IMR-90 (cell line): ENCODE results near the gene TRIM6. TPM values are rescaled to one million over a fixed set of nuclear protein-coding genes. Genes with fewer than 3 reads are reported as not detected.

Experiments
- ATAC-seq: fragments of 200-7000 bp; cut with Tn5 transposase; 2 replicates; pipeline ENCODE4 v1.9.1; 2020; ENCODE audit warnings: low read depth, mild to moderate bottlenecking, moderate library complexity
- BruUV-seq: library from RNA; stranded (reverse); fragments of 400-500 nt; replicated peaks from 2 replicates; lab custom pipeline; 2021; lab: Mats Ljungman, UMichigan
- CTCF ChIA-PET: fragments of 300-600 bp; formaldehyde crosslinking; extraction: SDS; loops from one replicate; lab custom pipeline; 2021; ENCODE audit warnings: antibody characterized with exemption; lab: Yijun Ruan, JAX
- POLR2A ChIA-PET: fragments of 300-600 bp; sonication (Branson Sonifier 250); formaldehyde crosslinking; loops from one replicate; lab custom pipeline; 2022; ENCODE audit warnings: antibody characterized with exemption; ENCODE audit not compliant: unreplicated experiment; lab: Charles Lee
- DNase-seq: peaks from one replicate; pipeline ENCODE4 v3.0.0; 2013
- H2AFZ ChIP-seq: replicated peaks from 2 replicates; pipeline ENCODE3; 2013; ENCODE audit warnings: low read length, mild to moderate bottlenecking; ENCODE audit not compliant: poor library complexity
- H2AK5ac ChIP-seq: 2 replicates; pipeline ENCODE4 v1.6.1; 2013; ENCODE audit warnings: low read depth, low read length, inconsistent platforms
- H2AK9ac ChIP-seq: replicated peaks from 2 replicates; pipeline ENCODE3; 2013; ENCODE audit warnings: mild to moderate bottlenecking, low read depth, low read length, moderate library complexity; ENCODE audit not compliant: poor library complexity
- H2BK120ac ChIP-seq: 2 replicates; pipeline ENCODE4 v1.6.1; 2013; ENCODE audit warnings: low read depth, low read length, inconsistent platforms
- H2BK15ac ChIP-seq: 3 replicates; pipeline ENCODE4 v1.6.1; 2013; ENCODE audit warnings: low read depth, low read length, inconsistent platforms
- H2BK20ac ChIP-seq: 2 replicates; pipeline ENCODE4 v1.6.1; 2013; ENCODE audit warnings: low read depth, mild to moderate bottlenecking, inconsistent platforms, low read length, moderate library complexity
- H2BK5ac ChIP-seq: 2 replicates; pipeline ENCODE4 v1.6.1; 2013; ENCODE audit warnings: mild to moderate bottlenecking, low read depth, low read length, inconsistent platforms; ENCODE audit not compliant: poor library complexity, severe bottlenecking
- H3K14ac ChIP-seq: replicated peaks from 2 replicates; pipeline ENCODE4 v1.6.1; 2013; ENCODE audit warnings: low read depth, low read length, inconsistent platforms
- H3K18ac ChIP-seq: 2 replicates; pipeline ENCODE4 v1.6.1; 2013; ENCODE audit warnings: low read depth, low read length, control low read depth
- H3K23ac ChIP-seq: 2 replicates; pipeline ENCODE4 v1.6.1; 2013; ENCODE audit warnings: low read depth, low read length, inconsistent platforms
- H3K27ac ChIP-seq: 2 replicates; pipeline ENCODE4 v1.5.1; 2013; ENCODE audit warnings: mild to moderate bottlenecking, control low read depth, low read length; ENCODE audit not compliant: insufficient read depth
- H3K27me3 ChIP-seq: 2 replicates; pipeline ENCODE4 v1.6.1; 2013; ENCODE audit warnings: low read length; ENCODE audit not compliant: control insufficient read depth, insufficient read depth
- H3K36me3 ChIP-seq: 2 replicates; pipeline ENCODE4 v1.6.1; 2013; ENCODE audit warnings: low read length, mixed read lengths; ENCODE audit not compliant: control insufficient read depth, insufficient read depth
- H3K4ac ChIP-seq: 2 replicates; pipeline ENCODE4 v1.6.1; 2013; ENCODE audit warnings: low read depth, low read length, inconsistent platforms
- H3K4me1 ChIP-seq: 2 replicates; pipeline ENCODE4 v1.6.1; 2013; ENCODE audit warnings: low read length, mixed read lengths; ENCODE audit not compliant: control insufficient read depth, insufficient read depth
- H3K4me2 ChIP-seq: 2 replicates; pipeline ENCODE4 v1.6.1; 2013; ENCODE audit warnings: low read depth, mild to moderate bottlenecking, control low read depth, low read length, moderate library complexity
- H3K4me3 ChIP-seq: 2 replicates; pipeline ENCODE4 v1.5.1; 2013; ENCODE audit warnings: low read depth, mild to moderate bottlenecking, control low read depth, low read length, moderate library complexity; ENCODE audit not compliant: insufficient read depth
- H3K56ac ChIP-seq: 2 replicates; pipeline ENCODE4 v1.6.1; 2013; ENCODE audit warnings: low read length, inconsistent platforms; ENCODE audit not compliant: insufficient read depth; ENCODE audit errors: extremely low read depth
- H3K79me1 ChIP-seq, 2 experiments: 2 replicates each; pipeline ENCODE4 v1.6.1; 2013; ENCODE audit warnings: low read length in 2 of 2, inconsistent platforms in 1 of 2, low read depth in 1 of 2
- H3K9ac ChIP-seq: 2 replicates; pipeline ENCODE4 v1.6.1; 2013; ENCODE audit warnings: low read depth, low read length, control low read depth
- H3K9me1 ChIP-seq: 2 replicates; pipeline ENCODE4 v1.6.1; 2013; ENCODE audit warnings: low read length, inconsistent platforms; ENCODE audit not compliant: insufficient read depth
- H3K9me3 ChIP-seq: 2 replicates; pipeline ENCODE4 v1.6.1; 2013; ENCODE audit warnings: low read length; ENCODE audit not compliant: control insufficient read depth, insufficient read depth
- H4K20me1 ChIP-seq: 2 replicates; pipeline ENCODE4 v1.6.1; 2013; ENCODE audit warnings: low read length, inconsistent platforms; ENCODE audit not compliant: insufficient read depth
- H4K5ac ChIP-seq: 2 replicates; pipeline ENCODE4 v1.6.1; 2013; ENCODE audit warnings: mild to moderate bottlenecking, low read depth, low read length, control low read depth
- H4K8ac ChIP-seq, 2 experiments: 2 replicates each; pipeline ENCODE4 v1.6.1; 2013; ENCODE audit warnings: low read depth in 2 of 2, low read length in 2 of 2, control low read depth in 1 of 2, inconsistent platforms in 1 of 2
- H4K91ac ChIP-seq: 2 replicates; pipeline ENCODE4 v1.6.1; 2013; ENCODE audit warnings: low read depth, low read length, inconsistent platforms; ENCODE audit not compliant: insufficient read depth
- FOS ChIP-seq: fragments of 150-350 bp; IDR thresholded peaks from 2 replicates; pipeline ENCODE4 v1.6.1; 2016; ENCODE audit warnings: low read depth, low read length
- RCOR1 ChIP-seq: IDR thresholded peaks from 2 replicates; pipeline ENCODE4 v1.6.1; 2012; ENCODE audit warnings: mild to moderate bottlenecking, low read length, improper control_type of control experiment; ENCODE audit not compliant: insufficient replicate concordance
- WGBS, 2 experiments: methylation state at CpG; one replicate each; pipeline versions ENCODE4 v1.1.5 to v1.1.7; 2013; ENCODE audit warnings: missing lambda C conversion rate in 2 of 2; ENCODE audit not compliant: insufficient read length in 1 of 2; ENCODE audit errors: extremely low coverage in 2 of 2; 5-methylcytosine and 5-hydroxymethylcytosine counted together
- dilution Hi-C: fragments of 300-500 bp; cut with HindIII; formaldehyde crosslinking; loops from one replicate; pipeline ENCODE4 v1.14.3; 2018; ENCODE audit warnings: low sequenced_read_pairs; ENCODE audit not compliant: unreplicated experiment
- in situ Hi-C: fragments of 300-500 bp; cut with MboI; formaldehyde crosslinking; loops from 3 replicates; pipeline ENCODE4 v1.14.3; 2019; ENCODE audit warnings: low sequenced_read_pairs, inconsistent platforms, mixed read lengths
- intact Hi-C: fragments of 100-400 bp; cut with micrococcal nuclease; formaldehyde crosslinking; loops from 2 replicates; pipeline ENCODE4 v1.10.0; 2022
- polyA plus RNA-seq, 3 experiments: library from polyadenylated mRNA; depleted of rRNA; stranded (reverse); fragments of >200 nt; gene quantifications; 2 replicates each; pipeline ENCODE4 v1.2.3, GENCODE V29; 2012; ENCODE audit warnings: low replicate concordance in 1 of 3
- total RNA-seq: library from RNA; depleted of rRNA; stranded (reverse); fragments of >200 nt; gene quantifications from 2 replicates; pipeline ENCODE4 v1.2.3, GENCODE V29; 2012

Gene TRIM6
- total and polyA plus RNA-seq, 2 of the 4 experiments (the other 2 are of a cell fraction) = 3.9 to 4.7 TPM

GRCh38 chr11:5557751-5558150, 38.7 kb upstream of the TRIM6 start:
- H4K5ac ChIP-seq = no peak overlapping the region
- intact Hi-C loops (no loop called here), in situ Hi-C loops (no loop called here), dilution Hi-C loops (no loop called here)
- H3K79me1 ChIP-seq = no peaks in the 10 kb centered on the region
- H3K14ac ChIP-seq = no peak overlapping the region
- H3K4me3 ChIP-seq = no peak overlapping the region
- no peak overlapping the region for H2BK5ac ChIP-seq
- H3K27me3 ChIP-seq = no peaks in the 10 kb centered on the region; the same call in 1 of the 2 replicates
- H4K8ac ChIP-seq = no peak overlapping the region
- H2AK5ac ChIP-seq = no peak overlapping the region
- ATAC-seq (no peak), DNase-seq (no peak)
- no peak overlapping the region for H2BK120ac ChIP-seq
- TF ChIP-seq RCOR1 = no peak
- TF ChIP-seq FOS = no peak
- H3K18ac ChIP-seq = no peak overlapping the region
- no peaks in the 10 kb centered on the region for H3K9me3 ChIP-seq
- no peaks in the 10 kb centered on the region for H3K4me1 ChIP-seq
- no peak overlapping the region for H2AK9ac ChIP-seq
- no CpG with 5 or more reads among the region's 3 CpGs for WGBS, 2 experiments
- no peak overlapping the region for H3K4ac ChIP-seq
- no peak overlapping the region for H2BK15ac ChIP-seq
- H3K56ac ChIP-seq = no peak overlapping the region
- H3K23ac ChIP-seq = no peak overlapping the region
- no peak overlapping the region for H3K9ac ChIP-seq
- H3K4me2 ChIP-seq = no peak overlapping the region
- H2AFZ ChIP-seq = no peak overlapping the region
- no peaks in the 10 kb centered on the region for H3K9me1 ChIP-seq
- no peak overlapping the region for H2BK20ac ChIP-seq
- POLR2A ChIA-PET = no interaction called here
- CTCF ChIA-PET = no interaction called here
- H4K91ac ChIP-seq = no peak overlapping the region
- no peak overlapping the region for H3K27ac ChIP-seq
- no TSS peak for BruUV-seq
- no peaks in the 10 kb centered on the region for H3K36me3 ChIP-seq
- H4K20me1 ChIP-seq = no peaks in the 10 kb centered on the region
